Activated gamma-delta T cell (primary cell): ENCODE results near the gene ARL3.

Experiments
- DNase-seq: peaks from one replicate; lab custom pipeline; 2025; lab: John Stamatoyannopoulos, UW

The ARL3 gene

DNA sequence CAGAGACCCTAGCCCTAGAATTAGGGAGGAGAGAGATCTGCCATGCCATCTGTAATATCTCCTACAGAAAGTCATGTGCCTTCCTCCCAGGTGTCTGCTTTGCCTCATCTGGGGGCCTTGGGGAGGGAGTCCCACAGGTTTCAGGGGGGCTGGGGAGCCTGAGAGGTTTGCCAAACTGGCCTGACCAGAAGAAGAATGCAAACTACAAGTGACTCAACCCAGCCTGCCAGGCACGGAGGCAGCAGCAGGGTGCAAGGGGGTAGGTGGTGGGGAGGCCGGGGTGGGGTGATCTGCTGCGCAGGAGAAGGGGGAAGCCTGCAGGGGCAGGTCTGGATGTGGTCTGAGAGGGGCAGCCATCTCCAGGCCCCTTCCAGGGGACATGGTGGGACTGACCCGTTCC, 79.5 kb downstream of the ARL3 start:
- no peak for DNase-seq

DNA sequence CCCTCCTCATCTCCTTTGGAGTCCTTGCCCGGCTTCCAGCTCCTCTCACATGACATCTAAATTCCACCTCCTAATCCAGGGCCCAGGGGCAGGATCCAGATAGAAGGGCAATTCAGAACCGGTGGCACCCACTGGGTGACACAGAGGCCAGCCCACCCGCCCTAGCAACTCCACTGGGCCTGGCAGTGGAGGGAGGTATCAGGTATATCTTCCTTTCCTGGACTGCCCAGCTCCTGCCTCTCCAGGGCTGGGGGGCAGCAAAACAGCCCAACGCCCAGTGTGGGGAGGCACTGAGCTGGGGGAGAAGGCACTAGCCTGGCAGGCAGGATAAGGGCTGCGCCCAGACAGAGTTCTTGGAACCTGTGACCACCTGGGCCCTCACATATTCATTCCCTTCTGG, 80.3 kb downstream of the ARL3 start:
- no peak for DNase-seq

DNA sequence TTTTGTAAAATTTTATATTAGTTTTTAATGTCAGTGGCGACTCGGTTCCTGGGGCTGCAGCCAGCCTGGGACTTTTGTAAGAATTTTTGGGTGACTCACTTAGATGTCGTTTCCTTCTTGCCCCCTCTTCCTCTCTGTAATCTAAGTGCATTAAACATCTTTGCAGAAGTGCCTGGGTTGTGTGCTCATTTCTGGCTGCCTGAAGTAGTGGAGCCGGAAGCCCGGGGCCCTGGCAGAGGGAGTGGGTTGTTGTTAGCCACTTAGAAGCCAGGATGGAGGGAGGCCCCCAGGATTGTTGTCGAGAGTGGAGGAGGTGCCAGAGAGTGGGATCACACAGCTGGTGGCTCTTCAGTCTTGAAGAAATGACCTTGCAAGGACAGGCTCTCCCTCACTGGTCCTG, 80.9 kb downstream of the ARL3 start:
- DNase-seq, result no peak

DNA sequence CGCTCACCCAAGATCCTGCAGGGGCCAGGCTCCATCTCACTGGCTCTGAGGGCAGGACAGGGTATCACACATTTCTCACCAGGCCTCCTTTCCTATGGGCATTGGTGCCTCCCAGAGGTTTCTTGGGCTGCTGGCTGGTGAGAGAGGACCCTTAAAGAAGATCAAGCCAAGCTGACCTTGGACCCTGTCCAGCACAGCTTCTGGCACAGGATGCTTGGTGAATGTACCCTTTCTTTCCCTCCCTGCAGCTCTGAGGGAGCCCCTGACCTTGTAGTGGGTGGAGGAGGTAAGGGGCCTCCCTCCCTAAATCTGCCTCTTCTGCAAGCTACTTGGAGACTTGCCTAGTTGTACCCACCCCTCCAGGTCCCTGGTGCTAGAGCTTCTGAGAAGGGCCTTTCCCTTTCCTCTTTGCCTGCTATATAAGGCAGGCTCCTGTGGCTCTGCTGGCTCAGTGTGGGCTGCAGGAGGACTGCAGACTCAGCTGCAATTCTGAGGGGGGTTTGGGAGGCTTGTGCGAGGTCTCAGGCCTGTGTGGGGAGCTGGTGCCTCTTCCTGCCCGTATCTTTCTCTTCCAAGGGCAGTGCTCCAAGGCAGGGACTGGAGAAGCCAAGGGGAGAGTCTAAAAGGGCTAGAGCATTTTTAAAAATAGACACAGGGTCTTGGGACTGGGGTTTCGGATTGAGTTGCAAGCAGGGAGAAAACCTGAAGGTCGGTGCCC, 81.6 kb downstream of the ARL3 start:
- DNase-seq, result no peak

DNA sequence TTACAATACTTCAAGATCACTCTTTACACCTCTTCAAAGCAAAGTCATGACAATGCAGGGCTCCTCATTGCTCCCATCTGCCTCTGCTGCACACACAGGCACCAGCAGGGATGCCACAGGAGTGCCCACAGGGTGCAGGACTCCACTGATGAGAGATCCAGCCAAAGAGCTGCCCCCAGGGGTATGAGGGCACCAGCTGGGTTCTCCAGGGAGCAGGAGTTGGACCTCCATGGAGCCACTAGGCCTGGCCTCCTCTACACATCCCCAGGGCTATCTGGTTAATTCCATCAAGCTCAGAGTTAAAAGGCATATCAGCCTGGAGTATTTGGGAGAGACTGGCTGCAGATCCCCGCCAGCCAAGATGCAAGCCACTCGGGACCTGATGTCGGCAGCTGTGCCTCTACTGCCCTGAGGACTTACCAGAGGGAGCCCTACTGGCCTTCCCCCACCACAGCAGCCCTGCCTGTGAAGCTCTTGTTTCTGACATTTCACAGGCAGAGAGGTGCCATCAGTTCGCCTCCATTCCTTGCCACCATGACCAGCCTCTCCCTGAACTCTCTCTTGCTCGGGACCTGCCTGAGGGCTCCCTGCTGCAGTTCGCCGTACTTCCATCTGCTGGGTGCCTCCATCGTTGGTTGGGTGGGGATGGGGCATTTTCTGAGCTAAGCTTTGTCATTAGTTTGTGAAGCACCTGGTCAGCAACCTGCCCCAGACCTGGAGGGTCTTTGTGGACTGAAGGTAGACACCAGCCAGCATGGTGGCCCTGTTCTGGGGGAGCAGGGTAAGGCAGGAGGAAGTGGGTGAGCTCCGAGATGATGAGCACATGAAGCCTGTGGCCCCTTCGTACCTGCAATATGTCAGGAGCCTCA, 82.4 kb downstream of the ARL3 start:
- no peak for DNase-seq

DNA sequence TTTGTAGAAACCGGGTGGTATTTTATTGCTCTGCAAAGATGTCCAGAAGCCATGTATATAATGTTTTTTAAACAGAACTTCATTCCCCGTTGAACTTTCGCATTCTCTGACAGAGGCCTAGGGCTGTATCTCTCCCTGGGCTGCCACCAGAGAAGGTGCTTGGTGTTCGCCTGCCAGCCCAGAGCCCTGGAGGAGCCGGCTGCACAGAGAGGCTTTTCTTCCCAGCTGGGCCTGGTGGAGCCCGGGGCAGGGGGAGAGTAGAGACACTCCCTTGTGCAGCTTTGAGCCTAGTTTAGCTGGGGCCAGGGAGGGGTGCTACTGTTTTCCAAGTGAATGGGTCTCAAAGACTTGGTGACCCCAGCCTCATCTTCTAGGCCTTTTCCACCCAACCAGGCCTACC, 83.5 kb downstream of the ARL3 start:
- DNase-seq, result no peak

DNA sequence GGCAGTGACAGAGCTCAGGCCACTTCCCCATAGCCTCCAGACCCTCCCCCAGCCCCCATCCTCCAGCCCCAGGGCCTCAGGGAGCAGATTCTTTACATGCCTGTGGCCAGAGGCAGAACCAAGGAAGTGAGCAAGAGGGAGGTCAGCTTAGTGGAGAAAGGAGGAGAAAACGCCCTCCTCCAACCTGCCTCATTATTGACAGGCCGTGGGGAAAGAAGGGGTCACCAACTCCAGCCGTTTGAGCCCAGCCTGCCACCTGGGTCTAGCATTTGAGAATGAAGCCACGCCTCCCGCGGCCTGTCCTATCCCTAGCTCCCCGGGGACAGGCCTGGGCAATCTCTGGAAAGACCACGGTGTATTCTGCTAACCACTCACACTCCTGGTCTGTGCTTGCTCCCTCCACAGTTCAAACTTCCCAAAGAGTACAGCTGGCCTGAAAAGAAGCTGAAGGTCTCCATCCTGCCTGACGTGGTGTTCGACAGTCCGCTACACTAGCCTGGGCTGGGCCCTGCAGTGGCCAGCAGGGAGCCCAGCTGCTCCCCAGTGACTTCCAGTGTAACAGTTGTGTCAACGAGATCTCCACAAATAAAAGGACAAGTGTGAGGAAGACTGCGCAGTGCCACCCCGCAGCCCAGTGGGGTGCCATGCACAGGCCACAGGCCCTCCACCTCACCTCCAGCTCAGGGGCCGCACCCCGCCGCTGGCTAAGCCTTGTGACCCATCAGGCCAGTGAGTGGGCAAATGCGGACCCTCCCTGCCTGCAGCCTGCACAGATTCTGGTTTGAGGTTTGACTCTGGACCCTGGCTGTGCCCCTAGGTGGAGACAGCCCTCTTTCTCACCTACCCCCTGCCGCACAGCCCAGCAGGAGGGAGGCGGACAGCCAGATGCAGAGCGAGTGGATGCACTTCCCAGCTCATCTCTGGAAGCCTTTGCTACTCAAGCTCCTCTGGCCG, 84.3 kb downstream of the ARL3 start:
- no peak for DNase-seq

DNA sequence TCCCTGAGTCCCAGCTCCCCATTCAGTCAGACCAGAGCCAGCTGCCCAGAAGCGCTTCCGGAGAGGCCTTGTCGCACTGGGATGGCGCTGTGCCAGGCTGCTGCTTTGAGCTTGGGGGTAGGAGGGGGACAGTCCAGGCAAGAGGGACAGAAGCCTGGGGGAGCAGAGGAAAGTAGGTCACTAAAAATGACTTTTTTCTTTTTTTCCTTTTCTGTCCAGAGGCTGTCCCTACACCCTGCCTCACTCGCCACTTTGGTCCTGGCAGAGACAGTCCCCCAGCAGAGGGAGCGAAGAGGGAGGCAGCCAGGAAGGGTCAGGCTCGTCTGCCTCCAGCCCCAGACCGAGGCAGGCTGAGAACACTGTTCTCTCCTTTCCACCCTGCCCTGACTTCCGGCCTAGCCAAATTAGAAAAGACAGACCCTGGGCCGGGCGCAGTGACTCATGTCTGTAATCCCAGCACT, 85.7 kb downstream of the ARL3 start:
- DNase-seq, result no peak

DNA sequence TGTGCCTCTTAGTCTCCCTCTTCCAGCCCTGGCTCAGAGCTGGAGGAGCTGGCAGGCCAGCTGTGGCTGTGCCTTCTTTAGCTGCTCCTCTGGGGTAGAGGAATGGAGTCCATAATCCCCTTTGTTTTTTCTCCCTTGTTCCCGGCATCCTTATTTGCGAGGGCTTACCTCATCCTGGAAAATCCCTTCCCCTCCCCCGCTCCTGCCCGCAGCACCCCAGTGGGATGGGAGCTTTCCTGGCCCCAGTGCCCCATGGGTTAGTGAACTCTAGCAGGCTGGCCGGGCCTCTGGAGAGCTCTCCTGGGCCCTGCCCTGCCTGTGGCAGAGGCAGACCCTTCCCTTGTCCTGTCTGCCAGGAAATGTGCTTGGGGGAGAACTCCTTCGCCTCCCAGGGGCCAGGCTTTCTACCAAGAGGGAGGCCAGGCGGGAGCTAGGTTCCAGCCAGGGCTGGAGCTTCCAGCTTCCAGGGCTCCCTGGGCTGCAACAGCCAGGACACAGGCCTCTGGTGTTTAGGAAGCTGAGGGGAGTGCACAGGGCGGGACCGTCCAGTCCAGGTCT, 86.4 kb downstream of the ARL3 start:
- no peak for DNase-seq

DNA sequence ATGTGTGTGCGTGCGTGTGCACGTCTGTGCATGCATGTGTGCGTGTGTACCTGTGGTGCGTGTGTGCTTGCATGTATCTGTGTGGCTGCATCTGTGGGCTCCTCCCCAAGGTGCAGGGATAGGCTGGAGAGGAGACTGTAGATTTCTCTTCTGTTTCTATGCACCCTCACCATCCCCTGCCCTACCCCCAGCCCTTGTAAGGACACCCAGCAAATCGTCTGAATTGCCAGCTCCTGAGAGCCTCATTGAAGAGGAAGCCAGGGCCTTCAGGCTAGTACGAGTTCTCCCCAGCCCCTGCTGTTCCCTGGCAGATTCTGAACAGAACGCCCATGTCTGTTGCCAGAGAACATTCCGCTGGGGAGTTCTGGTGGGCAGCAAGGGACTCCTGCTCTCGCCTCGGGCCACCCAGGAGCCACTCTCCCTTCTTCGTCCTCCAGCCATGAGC, 86.9 kb downstream of the ARL3 start:
- no peak for DNase-seq

DNA sequence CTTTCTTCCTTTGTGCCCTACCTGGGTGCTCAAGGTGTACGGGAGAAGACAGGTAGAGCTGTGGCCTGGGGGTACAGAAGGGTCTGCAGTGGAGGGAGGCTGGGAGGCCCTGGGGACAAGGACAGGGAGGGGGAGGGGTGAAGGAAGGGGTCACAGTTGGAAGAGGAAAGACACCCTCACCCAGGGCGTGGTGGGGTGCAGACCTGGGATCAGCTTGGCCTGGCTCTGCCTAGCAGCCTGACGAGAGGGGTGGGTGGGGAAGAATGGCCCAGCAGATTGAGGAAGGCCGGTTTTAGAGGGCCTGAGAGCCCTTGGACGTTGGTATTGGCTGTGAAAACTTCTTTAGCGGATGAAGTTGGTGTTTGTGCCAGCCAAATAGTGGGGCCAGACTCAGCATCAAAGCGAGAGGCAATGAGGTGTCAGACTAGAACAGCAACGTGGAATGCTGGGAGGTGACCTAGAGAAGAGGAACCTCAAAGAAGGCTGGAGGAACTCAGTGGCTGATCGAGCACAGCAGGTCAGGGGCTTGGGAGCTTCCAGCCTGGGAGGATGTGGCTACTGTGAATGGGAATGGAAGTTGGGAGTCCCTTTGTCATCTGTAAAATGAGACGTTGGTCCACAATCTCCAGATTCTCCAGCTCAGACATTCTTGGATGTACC, 88.0 kb downstream of the ARL3 start:
- no peak for DNase-seq

DNA sequence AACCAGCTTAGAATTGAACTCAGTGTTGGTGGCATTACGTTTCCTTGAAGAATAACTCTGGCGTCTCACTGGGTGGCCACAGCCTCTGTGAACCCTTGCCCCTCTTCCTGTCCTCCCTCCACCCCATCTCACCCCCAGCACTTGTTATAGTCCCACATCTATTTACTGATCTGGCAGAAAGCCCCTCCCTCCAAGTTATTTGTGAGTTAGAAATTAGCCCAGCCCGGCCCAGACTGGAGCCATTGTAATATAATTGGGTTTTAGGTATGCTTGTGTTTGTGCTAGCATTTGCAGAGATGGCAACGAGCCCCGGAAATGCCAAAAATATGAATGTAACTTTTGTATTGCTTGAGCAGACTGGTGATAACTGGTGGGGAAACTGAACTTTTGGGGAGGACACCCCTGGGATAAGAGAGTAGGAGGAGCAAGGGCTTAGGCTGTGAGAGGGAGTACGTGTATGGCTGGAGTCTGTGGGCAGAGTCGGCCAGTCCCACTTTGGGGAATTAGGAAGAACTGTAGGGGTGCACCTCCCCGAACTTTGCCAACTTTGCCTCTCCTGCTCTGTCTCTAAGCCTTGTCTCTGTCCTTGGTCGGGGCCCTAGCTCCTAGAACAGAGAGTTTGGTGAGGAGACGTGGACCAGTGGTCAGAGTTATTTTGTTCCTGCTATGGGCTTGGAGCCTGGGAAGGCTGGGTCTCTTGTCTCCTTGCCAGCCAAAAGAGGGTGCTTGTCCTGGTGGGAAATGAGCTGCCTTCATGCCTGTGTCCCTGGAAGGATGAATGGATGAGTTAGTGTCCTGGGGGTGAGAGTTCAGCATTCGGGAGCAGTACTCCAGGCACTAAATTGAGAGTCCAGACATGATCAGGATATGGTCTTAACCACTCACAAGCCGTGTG, 89.2 kb downstream of the ARL3 start:
- DNase-seq, result no peak

DNA sequence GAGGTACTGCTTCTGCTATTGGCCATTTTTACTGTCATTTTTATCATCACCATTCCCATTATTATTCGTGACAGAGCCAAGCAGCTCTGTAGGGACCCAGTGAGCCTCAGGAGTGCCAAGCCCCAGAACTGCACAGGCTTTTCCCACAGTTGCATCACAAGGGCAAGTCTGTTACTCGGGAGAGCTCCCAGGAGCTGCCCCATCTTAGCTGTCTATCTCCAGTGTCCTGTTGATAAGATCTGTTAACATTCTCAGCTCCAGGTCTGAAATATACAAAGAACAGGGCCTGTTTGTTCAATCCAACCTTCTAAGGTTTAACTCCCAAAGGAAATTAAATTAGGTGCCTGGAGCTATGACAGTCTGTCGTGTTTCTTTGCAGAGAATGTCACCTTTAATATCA, 90.1 kb downstream of the ARL3 start:
- no peak for DNase-seq
